ENCODE results near the gene ARF1. TPM values are rescaled to one million over a fixed set of nuclear protein-coding genes. Genes with fewer than 3 reads are reported as not detected.

Gene ARF1
- total RNA-seq, 1 experiment from 2014 or later: 330 TPM

DNA sequence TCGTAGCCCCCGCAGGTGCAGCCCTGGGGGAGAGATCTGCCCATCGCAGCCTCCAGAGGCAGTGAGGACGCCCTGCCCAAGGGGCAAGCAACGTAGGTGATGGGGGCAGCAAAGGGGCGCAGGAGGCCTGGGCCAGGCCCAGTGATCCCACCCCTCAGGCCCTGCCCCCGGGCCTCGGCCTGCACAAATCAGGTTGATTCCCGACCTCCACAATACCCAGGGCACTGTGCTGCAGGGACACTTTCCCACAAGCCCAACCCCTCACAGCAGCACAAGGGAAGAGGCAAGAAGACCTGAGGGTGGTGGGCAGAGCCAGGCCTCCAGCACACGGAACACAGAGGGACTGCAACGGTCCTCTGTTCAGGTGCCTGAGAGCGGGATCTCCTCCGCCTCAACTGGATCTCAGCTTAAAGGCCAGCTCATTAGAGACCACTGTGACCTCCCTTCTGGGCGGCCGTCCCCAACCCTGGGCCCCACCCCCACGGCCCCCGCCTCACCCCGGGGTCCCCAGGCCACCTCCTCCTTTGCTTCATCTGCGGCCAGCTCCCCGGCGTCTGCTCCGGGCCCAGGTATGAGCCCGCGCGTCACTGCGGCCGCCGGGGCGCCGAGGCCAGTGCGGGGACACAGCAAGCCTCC, 812 bp upstream of the ARF1 start:
- peak; percentile 44 for ATAC-seq
- Mint-ChIP-seq H3K4me1 (peaks cover 30% of the 10 kb centered on the region), H3K4me3 (peak overlapping the region; percentile 70), H3K27me3 (ENCODE audit: low read depth) (peaks cover 42% of the 10 kb centered on the region), H3K36me3 (peaks cover 10% of the 10 kb centered on the region), H3K27ac (no peak overlapping the region), H3K9me3 (no peaks in the 10 kb centered on the region)
- ChIA-PET CTCF (interaction anchor here (0.7 to 2.5 kb wide), 13 partner anchors 8 to 514 kb away, joined by 3 to 26 read pairs (median 4); partner anchors contain the start of gene IBA57), POLR2A (interaction anchor here (0.7 to 1.3 kb wide), 6 partner anchors 10 to 93 kb away, joined by 3 to 4 read pairs (median 3); partner anchors contain the start of gene IBA57)
- peak; percentile 42 for DNase-seq (ENCODE audit: low spot score)
- TF ChIP-seq, protein P1, sequence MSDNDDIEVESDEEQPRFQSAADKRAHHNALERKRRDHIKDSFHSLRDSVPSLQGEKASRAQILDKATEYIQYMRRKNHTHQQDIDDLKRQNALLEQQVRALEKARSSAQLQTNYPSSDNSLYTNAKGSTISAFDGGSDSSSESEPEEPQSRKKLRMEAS (CRISPR knock-in tag; IDR thresholded peaks at IDR 0.05): no peak
- TF ChIP-seq CREB1 (CRISPR knock-in tag; IDR thresholded peaks at IDR 0.05) (peak; percentile 51; the same call in 1 of the 2 replicates), SP1 (CRISPR knock-in tag; conservative IDR thresholded peaks at IDR 0.05) (peak; percentile 39; the same call in 1 of the 2 replicates), MYBL2 (CRISPR knock-in tag; IDR thresholded peaks at IDR 0.05) (no peak), CBFB (CRISPR knock-in tag; IDR thresholded peaks at IDR 0.05; ENCODE audit: low read depth) (no peak), ZNF121 (CRISPR knock-in tag; IDR thresholded peaks at IDR 0.05) (0 out of 2 replicates have a peak, but pooled peaks have one; percentile 17), SMAD4 (CRISPR knock-in tag; IDR thresholded peaks at IDR 0.05) (no peak)
- TF ChIP-seq, protein P2, sequence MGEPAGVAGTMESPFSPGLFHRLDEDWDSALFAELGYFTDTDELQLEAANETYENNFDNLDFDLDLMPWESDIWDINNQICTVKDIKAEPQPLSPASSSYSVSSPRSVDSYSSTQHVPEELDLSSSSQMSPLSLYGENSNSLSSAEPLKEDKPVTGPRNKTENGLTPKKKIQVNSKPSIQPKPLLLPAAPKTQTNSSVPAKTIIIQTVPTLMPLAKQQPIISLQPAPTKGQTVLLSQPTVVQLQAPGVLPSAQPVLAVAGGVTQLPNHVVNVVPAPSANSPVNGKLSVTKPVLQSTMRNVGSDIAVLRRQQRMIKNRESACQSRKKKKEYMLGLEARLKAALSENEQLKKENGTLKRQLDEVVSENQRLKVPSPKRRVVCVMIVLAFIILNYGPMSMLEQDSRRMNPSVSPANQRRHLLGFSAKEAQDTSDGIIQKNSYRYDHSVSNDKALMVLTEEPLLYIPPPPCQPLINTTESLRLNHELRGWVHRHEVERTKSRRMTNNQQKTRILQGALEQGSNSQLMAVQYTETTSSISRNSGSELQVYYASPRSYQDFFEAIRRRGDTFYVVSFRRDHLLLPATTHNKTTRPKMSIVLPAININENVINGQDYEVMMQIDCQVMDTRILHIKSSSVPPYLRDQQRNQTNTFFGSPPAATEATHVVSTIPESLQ (CRISPR knock-in tag; IDR thresholded peaks at IDR 0.05): no peak

DNA sequence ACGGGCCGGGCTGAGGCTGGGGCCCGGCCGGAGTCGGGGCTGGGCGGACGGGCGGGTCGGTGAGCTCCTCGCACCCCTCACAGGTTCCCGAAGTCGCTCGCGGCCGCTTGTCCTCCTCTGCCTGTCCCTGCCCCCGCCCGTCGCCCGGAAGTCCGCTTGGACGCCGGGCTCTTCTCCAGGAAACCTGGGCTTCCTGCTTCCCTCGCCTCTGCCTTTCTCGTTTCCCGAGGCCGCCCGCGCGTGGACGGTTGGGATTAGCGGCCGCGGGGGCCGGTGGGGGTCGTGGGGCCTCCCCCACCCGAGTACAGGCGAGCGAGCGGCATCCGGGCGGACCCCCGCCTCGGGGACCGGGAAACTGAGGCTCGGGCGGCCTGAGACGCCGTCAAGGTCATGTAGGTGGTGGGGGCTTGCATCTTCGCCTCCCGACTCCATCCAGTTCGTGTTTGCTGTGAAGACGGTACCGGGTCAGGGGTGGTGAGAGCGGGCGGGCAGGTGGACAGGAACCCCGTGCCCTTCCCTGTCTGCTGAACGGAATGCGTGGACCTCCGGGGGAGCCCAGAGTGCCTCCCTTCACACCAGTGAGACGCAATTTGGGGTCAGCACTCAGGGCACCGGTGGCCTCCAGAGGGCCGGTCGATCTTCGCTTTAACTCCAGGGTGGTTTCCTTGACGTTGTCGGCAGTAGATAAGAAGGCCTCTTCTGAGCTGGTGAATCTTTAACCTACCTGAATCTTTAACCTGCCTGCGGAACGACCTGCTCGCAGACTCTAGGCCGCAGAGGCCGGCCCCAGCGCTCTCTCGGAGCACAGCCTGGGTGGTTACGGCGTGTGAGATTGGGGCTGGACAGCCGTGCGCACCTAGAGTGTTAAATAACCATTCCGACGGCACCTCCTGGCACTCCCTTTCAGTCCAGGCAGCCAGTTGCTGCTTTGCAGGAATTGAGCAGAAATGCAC, 686 bp downstream of the ARF1 start:
- Mint-ChIP-seq H3K27me3 (ENCODE audit: low read depth) (peaks cover 27% of the 10 kb centered on the region), H3K4me3 (peak overlapping the region; percentile 95), H3K36me3 (peaks cover 10% of the 10 kb centered on the region), H3K27ac (peak overlapping the region; percentile 94), H3K4me1 (peaks cover 39% of the 10 kb centered on the region), H3K9me3 (no peaks in the 10 kb centered on the region)
- DNase-seq (ENCODE audit: low spot score) (no peak), ATAC-seq (no peak)
- CTCF ChIA-PET: interaction anchor here (1.1 to 2.5 kb wide), 9 partner anchors 9 to 84 kb away, joined by 4 to 26 read pairs (median 8); partner anchors contain the start of gene IBA57
- TF ChIP-seq, protein P3, sequence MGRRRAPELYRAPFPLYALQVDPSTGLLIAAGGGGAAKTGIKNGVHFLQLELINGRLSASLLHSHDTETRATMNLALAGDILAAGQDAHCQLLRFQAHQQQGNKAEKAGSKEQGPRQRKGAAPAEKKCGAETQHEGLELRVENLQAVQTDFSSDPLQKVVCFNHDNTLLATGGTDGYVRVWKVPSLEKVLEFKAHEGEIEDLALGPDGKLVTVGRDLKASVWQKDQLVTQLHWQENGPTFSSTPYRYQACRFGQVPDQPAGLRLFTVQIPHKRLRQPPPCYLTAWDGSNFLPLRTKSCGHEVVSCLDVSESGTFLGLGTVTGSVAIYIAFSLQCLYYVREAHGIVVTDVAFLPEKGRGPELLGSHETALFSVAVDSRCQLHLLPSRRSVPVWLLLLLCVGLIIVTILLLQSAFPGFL (CRISPR knock-in tag; IDR thresholded peaks at IDR 0.05; ENCODE audit: borderline replicate concordance): no peak
- TF ChIP-seq, protein P4, sequence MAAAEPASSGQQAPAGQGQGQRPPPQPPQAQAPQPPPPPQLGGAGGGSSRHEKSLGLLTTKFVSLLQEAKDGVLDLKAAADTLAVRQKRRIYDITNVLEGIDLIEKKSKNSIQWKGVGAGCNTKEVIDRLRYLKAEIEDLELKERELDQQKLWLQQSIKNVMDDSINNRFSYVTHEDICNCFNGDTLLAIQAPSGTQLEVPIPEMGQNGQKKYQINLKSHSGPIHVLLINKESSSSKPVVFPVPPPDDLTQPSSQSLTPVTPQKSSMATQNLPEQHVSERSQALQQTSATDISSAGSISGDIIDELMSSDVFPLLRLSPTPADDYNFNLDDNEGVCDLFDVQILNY (CRISPR knock-in tag; IDR thresholded peaks at IDR 0.05): no peak
- TF ChIP-seq ESRRA (CRISPR knock-in tag; IDR thresholded peaks at IDR 0.05; ENCODE audit: borderline replicate concordance): 0 out of 2 replicates have a peak, but pooled peaks have one; percentile 46
- POLR2A ChIA-PET: interaction anchor here (0.6 to 1.3 kb wide), 4 partner anchors 9 to 83 kb away, joined by 3 to 4 read pairs (median 3); no protein-coding TSS in a partner anchor

DNA sequence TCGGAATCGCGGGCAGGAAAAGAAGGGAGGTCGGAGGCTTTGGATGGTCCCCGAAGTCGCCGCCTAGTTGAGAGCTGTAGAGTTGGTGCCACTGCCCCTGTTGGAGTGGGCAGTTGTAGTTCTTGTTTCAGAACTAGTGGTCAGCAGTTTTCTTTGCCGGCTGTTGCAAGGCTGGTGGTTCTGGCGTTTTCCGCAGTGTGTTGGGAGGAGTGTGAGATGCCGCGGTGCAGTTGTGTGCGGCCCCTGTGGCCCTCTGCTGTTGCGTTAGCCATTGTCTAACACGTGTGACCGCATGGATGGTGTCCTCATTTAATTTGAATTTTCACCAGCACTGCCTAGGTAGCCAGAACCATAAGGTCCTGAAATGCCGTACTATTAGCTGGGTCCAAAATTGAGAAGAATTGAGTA, 1.4 kb downstream of the ARF1 start:
- CTCF ChIA-PET: interaction anchor here (1.4 to 1.9 kb wide), 2 partner anchors 80 to 84 kb away, joined by 6 read pairs; no protein-coding TSS in a partner anchor
- H3K27me3 Mint-ChIP-seq (ENCODE audit: low read depth): peaks cover 20% of the 10 kb centered on the region

More for the DNA sequence above, 1.4 kb downstream of the ARF1 start:
- peak overlapping the region; percentile 95 for H3K4me3 Mint-ChIP-seq
- POLR2A ChIA-PET: no interaction called here
- DNase-seq (ENCODE audit: low spot score) (no peak), ATAC-seq (no peak)
- H3K27ac Mint-ChIP-seq: peak overlapping the region; percentile 78
- TF ChIP-seq, protein P5, sequence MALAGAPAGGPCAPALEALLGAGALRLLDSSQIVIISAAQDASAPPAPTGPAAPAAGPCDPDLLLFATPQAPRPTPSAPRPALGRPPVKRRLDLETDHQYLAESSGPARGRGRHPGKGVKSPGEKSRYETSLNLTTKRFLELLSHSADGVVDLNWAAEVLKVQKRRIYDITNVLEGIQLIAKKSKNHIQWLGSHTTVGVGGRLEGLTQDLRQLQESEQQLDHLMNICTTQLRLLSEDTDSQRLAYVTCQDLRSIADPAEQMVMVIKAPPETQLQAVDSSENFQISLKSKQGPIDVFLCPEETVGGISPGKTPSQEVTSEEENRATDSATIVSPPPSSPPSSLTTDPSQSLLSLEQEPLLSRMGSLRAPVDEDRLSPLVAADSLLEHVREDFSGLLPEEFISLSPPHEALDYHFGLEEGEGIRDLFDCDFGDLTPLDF (CRISPR knock-in tag; IDR thresholded peaks at IDR 0.05): no peak
- TF ChIP-seq ZNF423 (CRISPR knock-in tag; IDR thresholded peaks at IDR 0.05) (no peak), ETV6 (CRISPR knock-in tag; IDR thresholded peaks at IDR 0.05) (0 out of 2 replicates have a peak, but pooled peaks have one; percentile 27), FOXK1 (CRISPR knock-in tag; IDR thresholded peaks at IDR 0.05) (no peak)
- H3K36me3 Mint-ChIP-seq: peaks cover 13% of the 10 kb centered on the region
- H3K9me3 Mint-ChIP-seq: no peaks in the 10 kb centered on the region
- peaks cover 40% of the 10 kb centered on the region for H3K4me1 Mint-ChIP-seq

Data from WTC11 (cell line).